GM18526 (cell line): ENCODE data around the gene COL5A1.

Source experiments
- POLR2A ChIP-seq: IDR thresholded peaks from 3 replicates; pipeline ENCODE4 v1.6.1; 2011; ENCODE audit not compliant: insufficient read length; ENCODE audit errors: extremely low read depth

Gene COL5A1

GRCh38 chr9:134879664-134880483 is 238.3 kb downstream of the COL5A1 start:
- no peak for TF ChIP-seq POLR2A

- no peak for TF ChIP-seq POLR2A
These were observed 239.1 kb downstream of the COL5A1 start, which contains the start of gene FCN2 for GRCh38 chr9:134880484-134881312. FCN2 (plus strand) TSS chr9:134880810; CDS start chr9:134880822, 12 bp downstream.

GRCh38 chr9:134881313-134881670 is 239.7 kb downstream of the COL5A1 start:
- TF ChIP-seq POLR2A, result no peak

GRCh38 chr9:134882204-134882785 is 240.7 kb downstream of the COL5A1 start:
- no peak for TF ChIP-seq POLR2A

GRCh38 chr9:134883040-134883782 is 241.6 kb downstream of the COL5A1 start:
- no peak for TF ChIP-seq POLR2A

GRCh38 chr9:134884492-134884891 is 242.9 kb downstream of the COL5A1 start:
- TF ChIP-seq POLR2A, result no peak

GRCh38 chr9:134885001-134885678 is 243.5 kb downstream of the COL5A1 start:
- TF ChIP-seq POLR2A, result no peak

- TF ChIP-seq POLR2A, result no peak
These were observed 244.2 kb downstream of the COL5A1 start for GRCh38 chr9:134885679-134886412.

GRCh38 chr9:134886413-134886913 is 244.9 kb downstream of the COL5A1 start:
- TF ChIP-seq POLR2A, result no peak

GRCh38 chr9:134887219-134887618 is 245.6 kb downstream of the COL5A1 start:
- TF ChIP-seq POLR2A, result no peak

- TF ChIP-seq POLR2A, result no peak
These were observed 246.3 kb downstream of the COL5A1 start for GRCh38 chr9:134887686-134888602.

GRCh38 chr9:134888603-134889190 is 247.1 kb downstream of the COL5A1 start:
- no peak for TF ChIP-seq POLR2A

- no peak for TF ChIP-seq POLR2A
These were observed 248.0 kb downstream of the COL5A1 start for GRCh38 chr9:134889386-134890154.
